Right cardiac atrium (tissue), 5 donors: ENCODE measurements around the gene CAMTA1. TPM values are rescaled to one million over a fixed set of nuclear protein-coding genes. Genes with fewer than 3 reads are reported as not detected.

Source experiments
- ATAC-seq, 2 donors: fragments of 200-7000 bp; cut with Tn5 transposase; one replicate each; pipeline versions ENCODE4 v1.8.0 to v1.9.1; 2020; ENCODE audit warnings: moderate library complexity in 2 of 2, mild to moderate bottlenecking in 1 of 2
- DNase-seq, 3 donors: peaks; one replicate each; pipeline ENCODE4 v3.0.0-alpha.2; 2020
- H3K27ac ChIP-seq: one replicate; pipeline ENCODE4 v1.5.1; 2013; ENCODE audit warnings: mild to moderate bottlenecking, low read length, control low read depth, moderate library complexity
- H3K27me3 ChIP-seq: one replicate; pipeline ENCODE4 v1.6.1; 2013; ENCODE audit not compliant: control insufficient read depth, insufficient read depth
- H3K4me1 ChIP-seq: one replicate; pipeline ENCODE4 v1.6.1; 2013; ENCODE audit warnings: low read length; ENCODE audit not compliant: control insufficient read depth, insufficient read depth
- H3K4me3 ChIP-seq: one replicate; pipeline ENCODE4 v1.5.1; 2013; ENCODE audit warnings: low read length, control low read depth
- H3K9me3 ChIP-seq: one replicate; pipeline ENCODE4 v1.6.1; 2013; ENCODE audit warnings: low read length; ENCODE audit not compliant: control insufficient read depth
- WGBS: extraction: QIAGEN DNeasy Blood & Tissue Kit; methylation state at CpG from one replicate; pipeline ENCODE4 v1.1.7; 2013; 5-methylcytosine and 5-hydroxymethylcytosine counted together
- intact Hi-C, 4 donors: fragments of 100-400 bp; cut with DNase I; formaldehyde crosslinking; loops; one replicate each; pipeline versions ENCODE4 v1.11.0 to v1.14.0; 2022 to 2023
- polyA plus RNA-seq: library from polyadenylated mRNA; stranded (reverse); fragments of 200-250 nt; gene quantifications from one replicate; pipeline ENCODE4 v1.2.3, GENCODE V29; 2013
- total RNA-seq, 4 donors: library from RNA; stranded (reverse); fragmentation: NEBNext Ultra II Directional; extraction: Animal tissue kit (Norgen Biotek cat#: 25700); gene quantifications; one replicate each; pipeline ENCODE4 v1.2.1, GENCODE V29; 2021
- donor health status: healthy with polysubstance abuse.
- donor health status: DM: no; HTN: yes; CAD: no.
- donor health status: DM: no; HTN: no; CAD: no.
- donor health status: DM: no; HTN: yes; CAD: no; lungs with severe emphysema.
- donor health status: DM: yes; HTN: yes; CAD: no.

CAMTA1 gene
- total and polyA plus RNA-seq, 5 donors = 155 to 334 (median 164) TPM

GRCh38 chr1:7111853-7112252 lies 326.6 kb downstream of the CAMTA1 start:
- Histone ChIP-seq H3K27me3 (no peaks in the 10 kb centered on the region), H3K4me1 (no peaks in the 10 kb centered on the region), H3K9me3 (no peaks in the 10 kb centered on the region), H3K4me3 (no peak overlapping the region), H3K27ac (no peak overlapping the region)
- ATAC-seq (no peak), DNase-seq (no peak)
- 62% methylated on average over 10 of the region's 10 CpGs for WGBS
- intact Hi-C loops = no loop called here

GRCh38 chr1:7113136-7113535 lies 327.9 kb downstream of the CAMTA1 start:
- Histone ChIP-seq H3K9me3 (no peaks in the 10 kb centered on the region), H3K4me1 (no peaks in the 10 kb centered on the region), H3K4me3 (no peak overlapping the region), H3K27me3 (no peaks in the 10 kb centered on the region), H3K27ac (no peak overlapping the region)
- ATAC-seq = no peak
- 87% methylated on average over 8 of the region's 8 CpGs for WGBS
- intact Hi-C loops = no loop called here
- DNase-seq = no peak

- no peak for ATAC-seq
- intact Hi-C loops = no loop called here
- Histone ChIP-seq H3K4me1 (no peaks in the 10 kb centered on the region), H3K4me3 (no peak overlapping the region), H3K27ac (no peak overlapping the region), H3K9me3 (no peaks in the 10 kb centered on the region), H3K27me3 (no peaks in the 10 kb centered on the region)
- DNase-seq = no peak
- 77% methylated on average over 6 of the region's 6 CpGs for WGBS
Observed at GRCh38 chr1:7113822-7114221, 328.6 kb downstream of the CAMTA1 start.

DNA sequence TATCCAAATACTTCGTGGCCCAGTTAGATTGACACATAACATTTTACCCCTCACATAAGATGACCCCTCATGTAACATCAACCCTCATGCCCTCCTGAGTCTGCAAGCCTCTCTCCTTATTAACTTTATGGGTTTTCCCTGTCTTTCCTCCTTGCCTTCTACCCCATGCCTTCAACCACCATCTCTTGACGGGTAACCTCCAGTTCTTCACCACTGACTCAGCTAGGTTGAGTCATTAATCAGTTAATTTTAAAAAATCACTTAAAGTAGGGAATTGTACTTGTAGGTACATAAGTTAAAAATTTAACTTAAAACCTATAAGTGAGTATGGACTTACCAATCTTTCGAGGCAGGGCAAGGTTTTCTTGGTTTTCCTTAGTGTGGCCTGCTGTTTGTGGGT lies 330.7 kb downstream of the CAMTA1 start:
- no peak for ATAC-seq
- intact Hi-C loops = no loop called here
- H3K9me3 ChIP-seq = no peaks in the 10 kb centered on the region
- no peak for DNase-seq
- H3K27ac ChIP-seq = no peak overlapping the region
- H3K4me3 ChIP-seq = no peak overlapping the region
- H3K27me3 ChIP-seq = no peaks in the 10 kb centered on the region
- H3K4me1 ChIP-seq = no peaks in the 10 kb centered on the region
- WGBS = 92% methylated on average over 3 of the region's 3 CpGs

DNA sequence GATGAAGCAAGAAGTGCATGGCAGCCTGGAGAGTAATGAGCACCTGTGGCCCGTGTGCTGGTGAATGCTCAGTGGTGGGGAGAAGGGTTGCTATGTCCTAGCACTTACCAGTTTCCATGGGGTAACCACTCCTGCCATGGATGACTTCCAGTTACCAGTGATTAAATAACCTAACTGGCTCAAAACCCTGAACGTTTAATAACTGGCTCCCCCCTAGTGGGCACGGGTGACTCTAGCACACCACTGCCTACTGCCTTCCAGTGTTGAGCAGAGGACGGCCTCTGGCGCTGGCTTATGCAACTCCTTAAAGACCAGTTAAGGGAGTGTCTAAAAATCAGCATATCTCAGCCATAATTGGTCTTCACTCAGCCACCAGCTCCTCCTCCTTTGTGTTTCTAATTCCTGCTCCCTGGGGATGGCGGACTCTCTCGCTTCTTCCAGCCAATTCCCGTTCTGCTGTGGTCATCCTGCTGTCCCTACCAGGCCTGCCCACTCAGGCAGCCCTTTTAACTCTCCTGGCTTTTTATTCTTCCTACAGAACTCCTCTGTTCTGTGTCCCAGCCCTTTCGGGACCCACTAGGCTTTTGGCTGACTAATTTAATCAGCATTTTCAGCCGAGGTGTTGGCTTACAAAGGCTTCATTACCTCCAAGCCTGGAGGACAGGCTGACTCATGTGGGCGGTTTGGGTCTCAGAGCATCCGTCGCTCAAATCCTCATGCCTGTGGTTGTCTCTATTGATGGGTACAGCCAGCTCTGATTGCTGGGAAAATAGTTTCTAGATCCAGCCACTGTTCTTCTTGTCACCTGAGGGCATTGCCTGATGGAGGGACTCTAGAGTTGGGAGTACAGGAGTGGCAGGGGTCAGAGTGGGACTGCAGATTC lies 332.4 kb downstream of the CAMTA1 start:
- H3K9me3 ChIP-seq = no peaks in the 10 kb centered on the region
- intact Hi-C loops = no loop called here
- whole genome bisulfite sequencing = 21% methylated on average over 13 of the region's 13 CpGs
- no peaks in the 10 kb centered on the region for H3K4me1 ChIP-seq
- H3K4me3 ChIP-seq = no peak overlapping the region
- DNase-seq (peak in 2 of 3 donors; percentile 40 to 61), ATAC-seq (peak; percentile 63 to 81)
- no peaks in the 10 kb centered on the region for H3K27me3 ChIP-seq
- H3K27ac ChIP-seq = no peak overlapping the region

- no peak for ATAC-seq
- H3K4me3 ChIP-seq = no peak overlapping the region
Observed at GRCh38 chr1:7119156-7119555, 333.9 kb downstream of the CAMTA1 start.

GRCh38 chr1:7120863-7121621 lies 335.8 kb downstream of the CAMTA1 start:
- intact Hi-C loops = no loop called here
- H3K4me3 ChIP-seq = no peak overlapping the region
- no peak overlapping the region for H3K27ac ChIP-seq
- H3K4me1 ChIP-seq = no peaks in the 10 kb centered on the region
- no peaks in the 10 kb centered on the region for H3K9me3 ChIP-seq
- no peak for DNase-seq
- 74% methylated on average over 6 of the region's 6 CpGs for WGBS
- H3K27me3 ChIP-seq = no peaks in the 10 kb centered on the region
- ATAC-seq = no peak

More at GRCh38 chr1:7119156-7119555, 333.9 kb downstream of the CAMTA1 start:
- WGBS = 72% methylated on average over 7 of the region's 7 CpGs
- H3K4me1 ChIP-seq = no peaks in the 10 kb centered on the region
- H3K27ac ChIP-seq = no peak overlapping the region
- intact Hi-C loops = no loop called here
- H3K9me3 ChIP-seq = no peaks in the 10 kb centered on the region
- no peak for DNase-seq
- no peaks in the 10 kb centered on the region for H3K27me3 ChIP-seq

DNA sequence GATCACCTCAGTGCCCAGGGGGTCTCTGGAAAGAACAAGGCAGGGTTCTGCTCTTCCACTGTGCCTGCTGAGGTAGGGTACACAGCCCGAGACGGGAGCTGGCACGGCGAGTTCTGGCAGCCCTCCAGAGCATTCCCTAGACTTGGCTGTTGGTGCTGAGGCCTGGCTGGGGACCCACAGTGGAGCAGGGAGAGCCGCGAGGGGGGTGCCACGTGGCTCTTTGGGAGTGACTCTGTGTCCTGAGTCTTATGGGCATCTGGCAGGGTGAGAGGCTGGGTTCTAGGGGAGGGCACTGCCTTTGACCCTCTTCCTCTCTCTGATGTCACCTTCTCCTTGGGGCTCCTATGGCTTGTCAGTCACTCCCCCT lies 336.4 kb downstream of the CAMTA1 start:
- DNase-seq = peak; percentile 66 to 90 (median 90)
- WGBS = 49% methylated on average over 7 of the region's 7 CpGs
- peak; percentile 79 to 83 for ATAC-seq
- Histone ChIP-seq H3K27ac (no peak overlapping the region), H3K9me3 (no peaks in the 10 kb centered on the region), H3K27me3 (no peaks in the 10 kb centered on the region), H3K4me1 (no peaks in the 10 kb centered on the region), H3K4me3 (no peak overlapping the region)
- intact Hi-C loops = no loop called here

DNA sequence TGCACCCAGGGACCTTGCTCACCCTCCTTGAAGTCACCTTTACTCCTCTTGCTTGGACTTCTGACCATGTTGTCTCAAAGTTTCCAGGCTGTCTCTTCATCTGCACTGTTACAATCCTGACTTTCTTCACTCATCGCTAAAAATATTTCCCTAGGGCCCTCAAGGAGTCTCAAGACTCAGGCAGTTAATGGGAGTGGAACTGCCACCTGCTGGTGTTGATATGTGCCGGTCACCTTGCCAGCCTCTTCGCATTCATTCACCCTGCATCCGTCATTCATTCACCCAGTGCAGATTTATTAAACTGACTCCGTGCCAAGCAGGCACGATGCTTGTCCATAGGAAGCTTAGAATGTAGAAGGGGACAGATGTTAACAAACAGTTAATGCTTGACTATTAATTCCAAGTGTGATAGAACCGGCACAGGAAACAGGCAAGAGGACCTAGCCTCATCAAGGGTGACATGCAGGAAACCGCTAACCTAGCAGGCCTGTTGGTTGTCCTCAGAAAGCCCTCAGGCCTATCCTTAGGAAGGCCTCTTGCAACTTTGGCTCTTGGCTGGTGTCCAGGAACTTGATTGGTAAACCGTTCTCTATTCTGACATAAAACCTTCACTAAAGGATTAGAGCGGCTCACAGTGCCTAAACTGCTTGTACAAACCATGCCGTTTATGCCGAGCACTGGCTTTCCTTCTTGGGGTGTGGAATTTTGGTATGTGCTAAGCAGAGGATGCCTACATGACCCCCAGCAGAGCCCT lies 342.2 kb downstream of the CAMTA1 start:
- intact Hi-C loops = no loop called here
- 39% methylated on average over 12 of the region's 12 CpGs for WGBS
- H3K9me3 ChIP-seq = no peaks in the 10 kb centered on the region
- H3K4me1 ChIP-seq = no peaks in the 10 kb centered on the region
- H3K27me3 ChIP-seq = no peaks in the 10 kb centered on the region
- ATAC-seq (no peak), DNase-seq (no peak)
- no peak overlapping the region for H3K27ac ChIP-seq
- no peak overlapping the region for H3K4me3 ChIP-seq

- WGBS = 91% methylated on average over 2 of the region's 2 CpGs
- H3K4me1 ChIP-seq = no peaks in the 10 kb centered on the region
- DNase-seq (no peak), ATAC-seq (no peak)
- H3K27ac ChIP-seq = no peak overlapping the region
- H3K27me3 ChIP-seq = no peaks in the 10 kb centered on the region
- no peak overlapping the region for H3K4me3 ChIP-seq
- intact Hi-C loops = no loop called here
- no peaks in the 10 kb centered on the region for H3K9me3 ChIP-seq
Observed at GRCh38 chr1:7128293-7128692, 343.0 kb downstream of the CAMTA1 start.

DNA sequence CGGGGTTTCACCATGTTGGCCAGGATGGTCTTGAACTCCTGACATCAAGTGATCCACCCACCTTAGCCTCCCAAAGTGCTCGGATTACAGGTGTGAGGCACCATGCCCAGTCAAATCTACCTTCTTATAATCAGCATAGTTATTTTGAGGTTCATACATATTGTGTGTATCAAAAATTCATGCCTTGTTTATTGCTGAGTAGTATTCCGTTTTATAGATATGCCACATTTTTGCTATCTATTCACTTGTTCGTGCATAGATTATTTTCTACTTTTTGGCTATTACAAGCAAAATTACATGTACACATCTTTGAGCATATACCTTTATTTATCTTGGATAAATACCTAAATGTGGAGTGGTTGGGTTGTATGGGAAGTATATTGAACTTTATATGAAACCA lies 344.9 kb downstream of the CAMTA1 start:
- H3K9me3 ChIP-seq = no peaks in the 10 kb centered on the region
- no peak for ATAC-seq
- no peak for DNase-seq
- H3K4me1 ChIP-seq = no peaks in the 10 kb centered on the region
- no peaks in the 10 kb centered on the region for H3K27me3 ChIP-seq
- H3K27ac ChIP-seq = no peak overlapping the region
- WGBS = 95% methylated on average over 4 of the region's 4 CpGs
- H3K4me3 ChIP-seq = no peak overlapping the region
- intact Hi-C loops = no loop called here
